Transverse colon (tissue), 4 donors: ENCODE measurements around the gene PIK3AP1. TPM values are rescaled to one million over a fixed set of nuclear protein-coding genes. Genes with fewer than 3 reads are reported as not detected.
"Not testable (repeated sequence)": the region's sequence is repeated elsewhere in the genome, so short reads cannot be mapped to it uniquely, and the experiment has no call there.

Experiments
- DNase-seq: peaks from one replicate; pipeline ENCODE4 v3.0.0-alpha.2; 2019
- H3K27ac ChIP-seq, 4 donors: fragments of 200-600 bp; sonication (generic); 2 replicates each; pipeline ENCODE4 v1.5.1; 2016 to 2018; ENCODE audit warnings: inconsistent platforms in 4 of 4
- H3K27me3 ChIP-seq: fragments of 200-600 bp; sonication (generic); 2 replicates; pipeline ENCODE4 v1.5.1; 2017; ENCODE audit warnings: inconsistent platforms
- H3K36me3 ChIP-seq, 4 donors: fragments of 200-600 bp; sonication (generic); 2 replicates each; pipeline ENCODE4 v1.5.1; 2017 to 2019; ENCODE audit warnings: inconsistent platforms in 4 of 4
- H3K4me1 ChIP-seq, 4 donors: fragments of 200-600 bp; sonication (generic); 2 replicates each; pipeline ENCODE4 v1.5.1; 2017 to 2020; ENCODE audit warnings: inconsistent platforms in 4 of 4
- H3K4me3 ChIP-seq, 4 donors: fragments of 200-600 bp; sonication (generic); 1 replicate in 1 of 4; 2 replicates in 3 of 4; pipeline versions ENCODE4 v1.5.1 to v1.6.1; 2017 to 2019; ENCODE audit warnings: inconsistent platforms in 4 of 4
- H3K9me3 ChIP-seq, 2 donors: fragments of 200-600 bp; sonication (generic); 2 replicates each; pipeline ENCODE4 v1.5.1; 2017 to 2019; ENCODE audit warnings: inconsistent platforms in 2 of 2
- CTCF ChIP-seq, 5 experiments: fragments of 200-600 bp in 3 of 5; fragments of 450-650 bp in 2 of 5; sonication (generic) in 3 of 5; IDR thresholded peaks; 1 replicate in 2 of 5; 2 replicates in 3 of 5; pipeline ENCODE4 v1.5.1; 2016 to 2017; ENCODE audit warnings: antibody characterized with exemption in 5 of 5, inconsistent platforms in 3 of 5, mild to moderate bottlenecking in 2 of 5, moderate library complexity in 1 of 5
- EP300 ChIP-seq: sonication (generic); formaldehyde crosslinking; IDR thresholded peaks from one replicate; pipeline ENCODE4 v1.6.1; 2017; ENCODE audit warnings: antibody characterized with exemption, low read depth
- POLR2A ChIP-seq: fragments of 450-650 bp; IDR thresholded peaks from one replicate; pipeline ENCODE4 v1.6.1; 2016; ENCODE audit warnings: antibody characterized with exemption, mild to moderate bottlenecking, moderate library complexity
- POLR2AphosphoS5 ChIP-seq, 3 donors: sonication (generic); formaldehyde crosslinking; IDR thresholded peaks; one replicate each; pipeline ENCODE4 v1.6.1; 2016; ENCODE audit warnings: antibody characterized with exemption in 3 of 3
- WGBS, 2 donors: methylation state at CpG; one replicate each; pipeline ENCODE4 v1.1.5; 2018; ENCODE audit warnings: low coverage in 1 of 2; 5-methylcytosine and 5-hydroxymethylcytosine counted together
- in situ Hi-C, 4 donors: fragments of 200-750 bp; cut with MboI; loops; one replicate each; pipeline versions ENCODE4 v1.15.0 to v1.15.1; 2017; ENCODE audit warnings: low sequenced_read_pairs in 3 of 4, low pct_ligation_motif_present in 1 of 4, low pct_unique_long_range_greater_than_20kb in 1 of 4
- intact Hi-C: fragments of 100-400 bp; cut with DNase I; formaldehyde crosslinking; loops from one replicate; pipeline ENCODE4 v1.15.1; 2023; ENCODE audit warnings: low total_unique reads
- total RNA-seq, 4 donors: library from RNA; depleted of rRNA; stranded (reverse); fragments of >200 nt; gene quantifications; one replicate each; pipeline ENCODE4 v1.1.0, GENCODE V29; 2016

The PIK3AP1 gene
- total RNA-seq, 4 donors from 2014 or later = 6.4 to 42.6 (median 16.3) TPM

GRCh38 chr10:96683710-96684109 is 36.6 kb downstream of the PIK3AP1 start:
- in situ Hi-C loops (no loop called here), intact Hi-C loops (no loop called here)
- DNase-seq = no peak
- H3K27ac ChIP-seq = no peak overlapping the region
- TF ChIP-seq EP300 = no peak
- TF ChIP-seq CTCF (IDR thresholded peaks at IDR 0.05) = no peak
- no peak for TF ChIP-seq POLR2A
- no peak for TF ChIP-seq POLR2AphosphoS5 (IDR thresholded peaks at IDR 0.05)
- H3K4me1 ChIP-seq = no peaks in the 10 kb centered on the region
- no peaks in the 10 kb centered on the region for H3K9me3 ChIP-seq
- no peaks in the 10 kb centered on the region for H3K27me3 ChIP-seq
- no peak overlapping the region for H3K4me3 ChIP-seq
- WGBS, 2 donors = 81 to 91% methylated on average over 1 to 2 of the region's 2 CpGs
- H3K36me3 ChIP-seq = no peaks in the 10 kb centered on the region

DNA sequence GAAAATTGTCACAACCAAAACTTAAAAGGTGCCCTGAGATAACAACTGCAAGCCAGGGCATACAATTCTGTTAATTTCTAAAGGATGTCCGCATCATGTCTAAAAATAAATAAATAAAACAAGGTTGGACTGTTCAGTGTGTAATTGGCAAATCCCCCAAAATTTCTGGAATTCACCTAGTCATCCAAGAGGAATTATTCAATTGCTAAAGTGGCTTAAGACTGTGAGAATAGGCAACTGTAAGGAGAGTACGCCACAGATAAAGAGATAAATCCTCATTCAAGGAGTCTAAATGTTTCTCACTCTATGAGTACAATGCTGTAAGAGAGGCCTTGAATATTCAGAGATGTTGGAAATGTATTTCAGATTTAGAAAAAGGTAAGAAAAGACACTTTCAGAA is 37.2 kb downstream of the PIK3AP1 start:
- WGBS, 2 donors = 88% methylated on average over 2 of the region's 2 CpGs
- intact Hi-C loops = no loop called here

GRCh38 chr10:96681524-96681923 is 38.8 kb downstream of the PIK3AP1 start:
- TF ChIP-seq POLR2A = no peak
- TF ChIP-seq EP300 = no peak
- TF ChIP-seq POLR2AphosphoS5 (IDR thresholded peaks at IDR 0.05) = no peak
- TF ChIP-seq CTCF (IDR thresholded peaks at IDR 0.05) = no peak
- Histone ChIP-seq H3K9me3 (no peaks in the 10 kb centered on the region), H3K27me3 (no peaks in the 10 kb centered on the region), H3K27ac (no peak overlapping the region), H3K4me1 (no peaks in the 10 kb centered on the region), H3K36me3 (no peaks in the 10 kb centered on the region), H3K4me3 (no peak overlapping the region)
- DNase-seq = no peak
- in situ Hi-C loops = no loop called here
- WGBS, 2 donors = 84 to 86% methylated on average over 1 to 3 of the region's 3 CpGs
- intact Hi-C loops = no loop called here

More for the DNA sequence above, 37.2 kb downstream of the PIK3AP1 start:
- TF ChIP-seq POLR2A = no peak
- no peak for TF ChIP-seq CTCF (IDR thresholded peaks at IDR 0.05)
- no peak for TF ChIP-seq POLR2AphosphoS5 (IDR thresholded peaks at IDR 0.05)
- TF ChIP-seq EP300 = no peak
- H3K4me3 ChIP-seq = no peak overlapping the region
- no peak for DNase-seq
- no peaks in the 10 kb centered on the region for H3K9me3 ChIP-seq
- H3K4me1 ChIP-seq = no peaks in the 10 kb centered on the region
- in situ Hi-C loops = no loop called here
- H3K36me3 ChIP-seq = no peaks in the 10 kb centered on the region
- H3K27ac ChIP-seq = no peak overlapping the region
- H3K27me3 ChIP-seq = no peaks in the 10 kb centered on the region

DNA sequence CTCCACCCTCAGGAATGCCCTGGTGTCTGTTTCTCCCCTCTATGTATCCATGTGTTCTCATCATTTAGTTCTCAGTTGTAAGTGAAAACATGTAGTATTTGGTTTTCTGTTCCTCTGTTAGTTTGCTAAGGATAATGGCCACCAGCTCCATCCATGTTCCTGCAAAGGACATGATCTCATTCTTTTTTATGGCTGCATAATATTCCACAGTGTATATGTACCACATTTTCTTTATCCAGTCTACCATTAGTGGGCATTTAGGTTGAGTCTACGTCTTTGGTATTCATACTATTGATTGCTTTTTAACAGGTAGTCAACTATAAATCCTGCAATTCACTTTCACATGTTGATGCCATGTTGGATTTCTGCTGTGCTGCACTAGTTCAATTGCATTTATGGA is 39.9 kb downstream of the PIK3AP1 start:
- intact Hi-C loops = not testable (repeated sequence)

GRCh38 chr10:96678725-96679124 is 41.6 kb downstream of the PIK3AP1 start:
- in situ Hi-C loops (no loop called here), intact Hi-C loops (no loop called here)
- no peak overlapping the region for H3K4me3 ChIP-seq
- H3K27me3 ChIP-seq = no peaks in the 10 kb centered on the region
- no peak overlapping the region for H3K27ac ChIP-seq
- DNase-seq = no peak
- H3K36me3 ChIP-seq = no peaks in the 10 kb centered on the region
- TF ChIP-seq POLR2AphosphoS5 (IDR thresholded peaks at IDR 0.05) (no peak), EP300 (no peak), POLR2A (no peak), CTCF (IDR thresholded peaks at IDR 0.05) (no peak)
- no peaks in the 10 kb centered on the region for H3K9me3 ChIP-seq
- 79% methylated on average over 1 of the region's 1 CpG; no CpG with 5 or more reads in 1 of the 2 donors for WGBS, 2 donors
- peaks cover 0 to 12% (median 3%) of the 10 kb centered on the region in 4 donors for H3K4me1 ChIP-seq

More for the DNA sequence above, 39.9 kb downstream of the PIK3AP1 start:
- in situ Hi-C loops, H3K9me3 ChIP-seq, H3K4me1 ChIP-seq, H3K4me3 ChIP-seq, DNase-seq, H3K27me3 ChIP-seq, H3K27ac ChIP-seq, H3K36me3 ChIP-seq: not testable (repeated sequence)
- 88 to 92% methylated on average over 1 of the region's 1 CpG for WGBS, 2 donors
